ENCODE data around the gene PDCL3.

The PDCL3 gene

GRCh38 chr2:100624536-100624935 is 61.7 kb downstream of the PDCL3 start:
- no peak overlapping the region for H3K4me3 ChIP-seq (ENCODE audit: low read depth, low read length)
- CTCF ChIA-PET = interaction anchor here (1.6 kb wide), 1 partner anchor 15 kb away, joined by 3 read pairs; no protein-coding TSS in a partner anchor
- DNase-seq (ENCODE audit: low read depth, low spot score) = no peak
- no peak for TF ChIP-seq CTCF (IDR thresholded peaks at IDR 0.05; ENCODE audit: insufficient read depth, low read length, missing control alignments)
- POLR2A ChIA-PET = no interaction called here

- no peak for DNase-seq (ENCODE audit: low read depth, low spot score)
- CTCF ChIA-PET = interaction anchor here (1.6 kb wide), 1 partner anchor 16 kb away, joined by 3 read pairs; no protein-coding TSS in a partner anchor
- no peak overlapping the region for H3K4me3 ChIP-seq (ENCODE audit: low read depth, low read length)
- no peak for TF ChIP-seq CTCF (IDR thresholded peaks at IDR 0.05; ENCODE audit: insufficient read depth, low read length, missing control alignments)
- POLR2A ChIA-PET = no interaction called here
These were observed 62.9 kb downstream of the PDCL3 start for GRCh38 chr2:100625717-100626116.

Measured in AG04449 (cell line).